CD14-positive monocyte (primary cell): Measurements from ENCODE around the gene PIP5K1C. TPM values are rescaled to one million over a fixed set of nuclear protein-coding genes. Genes with fewer than 3 reads are reported as not detected.
A peak's percentile ranks its signal among the peaks of the same experiment; 100 is the strongest.
"Not testable (repeated sequence)": the region's sequence is repeated elsewhere in the genome, so short reads cannot be mapped to it uniquely, and the experiment has no call there.

Experiments used
- DNase-seq, 3 donors: peaks; one replicate each; pipeline ENCODE4 v3.0.0-alpha.2; 2011 to 2022
- H2AFZ ChIP-seq: 2 replicates; pipeline ENCODE4 v1.6.0; 2012; ENCODE audit warnings: mild to moderate bottlenecking, low read depth, low read length, inconsistent platforms; ENCODE audit not compliant: insufficient read depth, poor library complexity, severe bottlenecking
- H3K27ac ChIP-seq, 2 donors: 1 replicate in 1 of 2; 2 replicates in 1 of 2; pipeline ENCODE4 v1.5.1; 2012 to 2013; ENCODE audit warnings: low read length in 2 of 2, control low read depth in 1 of 2, inconsistent platforms in 1 of 2, low read depth in 1 of 2, mild to moderate bottlenecking in 1 of 2
- H3K27me3 ChIP-seq, 2 donors: one replicate each; pipeline versions ENCODE4 v1.6.0 to v1.6.1; 2011 to 2013; ENCODE audit warnings: low read length in 2 of 2; ENCODE audit not compliant: control insufficient read depth in 2 of 2, insufficient read depth in 2 of 2
- H3K36me3 ChIP-seq, 2 donors: replicated peaks in 1 of 2; 1 replicate in 1 of 2; 2 replicates in 1 of 2; pipeline versions ENCODE4 v1.5.1 to v1.6.1; 2012 to 2013; ENCODE audit warnings: low read length in 2 of 2, control low read depth in 1 of 2, inconsistent platforms in 1 of 2, mild to moderate bottlenecking in 1 of 2; ENCODE audit not compliant: insufficient read depth in 2 of 2, control insufficient read depth in 1 of 2
- H3K4me1 ChIP-seq, 2 donors: 1 replicate in 1 of 2; 2 replicates in 1 of 2; pipeline versions ENCODE4 v1.5.1 to v1.6.1; 2012 to 2013; ENCODE audit warnings: low read length in 2 of 2, control low read depth in 1 of 2, inconsistent platforms in 1 of 2, mild to moderate bottlenecking in 1 of 2, moderate library complexity in 1 of 2; ENCODE audit not compliant: insufficient read depth in 2 of 2, control insufficient read depth in 1 of 2
- H3K4me2 ChIP-seq: replicated peaks from 2 replicates; pipeline ENCODE3; 2012; ENCODE audit warnings: low read length, moderate library complexity, mild to moderate bottlenecking; ENCODE audit not compliant: poor library complexity, severe bottlenecking; ENCODE audit errors: extremely low read depth
- H3K4me3 ChIP-seq, 3 experiments: fragments of 200-600 bp in 1 of 3; sonication (generic) in 1 of 3; replicated peaks in 1 of 3; 1 replicate in 2 of 3; 2 replicates in 1 of 3; pipeline ENCODE4 v1.5.1; 2011 to 2013; ENCODE audit warnings: low read length in 3 of 3, mild to moderate bottlenecking in 3 of 3, control low read depth in 2 of 3, low read depth in 2 of 3, inconsistent platforms in 1 of 3, moderate library complexity in 1 of 3
- H3K79me2 ChIP-seq: 2 replicates; pipeline ENCODE4 v1.6.0; 2012; ENCODE audit warnings: mild to moderate bottlenecking, control low read depth, inconsistent platforms, low read length, moderate library complexity; ENCODE audit not compliant: insufficient read depth
- H3K9ac ChIP-seq: 2 replicates; pipeline ENCODE4 v1.6.0; 2017; ENCODE audit warnings: low read length, mild to moderate bottlenecking; ENCODE audit not compliant: insufficient read depth, poor library complexity, severe bottlenecking
- H3K9me3 ChIP-seq, 2 donors: replicated peaks in 1 of 2; 1 replicate in 1 of 2; 2 replicates in 1 of 2; pipeline versions ENCODE4 v1.5.1 to v1.6.1; 2012 to 2013; ENCODE audit warnings: low read length in 2 of 2, control low read depth in 1 of 2; ENCODE audit not compliant: control insufficient read depth in 1 of 2, insufficient read depth in 1 of 2
- H4K20me1 ChIP-seq: 2 replicates; pipeline ENCODE4 v1.6.0; 2012; ENCODE audit warnings: mild to moderate bottlenecking, low read length, control low read depth, moderate library complexity; ENCODE audit not compliant: insufficient read depth
- H3K27ac Mint-ChIP-seq, 7 donors: one replicate each; pipeline ENCODE4 v1.8.0; 2020; ENCODE audit warnings: mild to moderate bottlenecking in 7 of 7, mixed read lengths in 7 of 7, moderate library complexity in 6 of 7, inconsistent platforms in 2 of 7
- H3K27me3 Mint-ChIP-seq, 3 donors: one replicate each; pipeline ENCODE4 v1.8.0; 2021 to 2022; ENCODE audit warnings: low read depth in 3 of 3, mild to moderate bottlenecking in 3 of 3, mixed read lengths in 3 of 3, moderate library complexity in 3 of 3, inconsistent platforms in 1 of 3
- H3K36me3 Mint-ChIP-seq, 2 donors: one replicate each; pipeline ENCODE4 v1.8.0; 2020; ENCODE audit warnings: mixed read lengths in 2 of 2, inconsistent platforms in 1 of 2, mild to moderate bottlenecking in 1 of 2
- H3K4me1 Mint-ChIP-seq: one replicate; pipeline ENCODE4 v1.8.0; 2020; ENCODE audit warnings: mild to moderate bottlenecking, mixed read lengths
- H3K4me3 Mint-ChIP-seq, 2 donors: one replicate each; pipeline ENCODE4 v1.8.0; 2020; ENCODE audit warnings: mild to moderate bottlenecking in 2 of 2, mixed read lengths in 2 of 2, moderate library complexity in 1 of 2
- H3K9me3 Mint-ChIP-seq, 7 donors: one replicate each; pipeline ENCODE4 v1.8.0; 2020 to 2022; ENCODE audit warnings: mixed read lengths in 7 of 7, mild to moderate bottlenecking in 6 of 7, moderate library complexity in 6 of 7, inconsistent platforms in 2 of 7
- CTCF ChIP-seq: fragments of 200-600 bp; IDR thresholded peaks from one replicate; pipeline ENCODE4 v1.8.0; 2022; ENCODE audit warnings: antibody characterized with exemption, mild to moderate bottlenecking
- WGBS: methylation state at CpG from one replicate; pipeline ENCODE4 v1.1.5; 2013; ENCODE audit warnings: missing lambda C conversion rate; ENCODE audit not compliant: insufficient coverage; 5-methylcytosine and 5-hydroxymethylcytosine counted together
- intact Hi-C, 2 donors: fragments of 100-400 bp; cut with micrococcal nuclease; formaldehyde crosslinking; loops; one replicate each; pipeline versions ENCODE4 v1.15.0 to v1.15.1; 2023
- polyA plus RNA-seq, 3 donors: library from polyadenylated mRNA; depleted of rRNA in 1 of 3; unstranded in 2 of 3; stranded (reverse) in 1 of 3; fragments of 300-500 nt in 2 of 3; fragments of >200 nt in 1 of 3; fragmentation: Illumina TruSeq in 2 of 3; gene quantifications; 1 replicate in 2 of 3; 2 replicates in 1 of 3; pipeline ENCODE4 v1.2.3, GENCODE V29; 2012 to 2021

The PIP5K1C gene
- polyA plus RNA-seq, 3 donors = 6.5 to 19.5 (median 10.1) TPM

GRCh38 chr19:3649888-3650287 is 50.4 kb downstream of the PIP5K1C start:
- Histone ChIP-seq H3K9ac (no peak overlapping the region), H3K9me3 (no peaks in the 10 kb centered on the region), H4K20me1 (peaks cover 6% of the 10 kb centered on the region), H3K36me3 (peaks cover 68 to 69% of the 10 kb centered on the region in 2 donors), H3K79me2 (no peaks in the 10 kb centered on the region), H3K27me3 (no peaks in the 10 kb centered on the region), H3K27ac (no peak overlapping the region), H2AFZ (no peak overlapping the region), H3K4me2 (no peak overlapping the region), H3K4me3 (no peak overlapping the region), H3K4me1 (no peaks in the 10 kb centered on the region)
- H3K27ac Mint-ChIP-seq = no peak overlapping the region
- H3K9me3 Mint-ChIP-seq = no peaks in the 10 kb centered on the region
- DNase-seq = no peak
- no peak for TF ChIP-seq CTCF
- H3K36me3 Mint-ChIP-seq = peaks cover 35 to 77% of the 10 kb centered on the region in 2 donors
- H3K27me3 Mint-ChIP-seq = peaks cover 0 to under 1% (median 0%) of the 10 kb centered on the region in 3 donors
- WGBS = 96% methylated on average over 14 of the region's 16 CpGs
- intact Hi-C loops = no loop called here
- H3K4me3 Mint-ChIP-seq = no peak overlapping the region
- no peaks in the 10 kb centered on the region for H3K4me1 Mint-ChIP-seq

DNA sequence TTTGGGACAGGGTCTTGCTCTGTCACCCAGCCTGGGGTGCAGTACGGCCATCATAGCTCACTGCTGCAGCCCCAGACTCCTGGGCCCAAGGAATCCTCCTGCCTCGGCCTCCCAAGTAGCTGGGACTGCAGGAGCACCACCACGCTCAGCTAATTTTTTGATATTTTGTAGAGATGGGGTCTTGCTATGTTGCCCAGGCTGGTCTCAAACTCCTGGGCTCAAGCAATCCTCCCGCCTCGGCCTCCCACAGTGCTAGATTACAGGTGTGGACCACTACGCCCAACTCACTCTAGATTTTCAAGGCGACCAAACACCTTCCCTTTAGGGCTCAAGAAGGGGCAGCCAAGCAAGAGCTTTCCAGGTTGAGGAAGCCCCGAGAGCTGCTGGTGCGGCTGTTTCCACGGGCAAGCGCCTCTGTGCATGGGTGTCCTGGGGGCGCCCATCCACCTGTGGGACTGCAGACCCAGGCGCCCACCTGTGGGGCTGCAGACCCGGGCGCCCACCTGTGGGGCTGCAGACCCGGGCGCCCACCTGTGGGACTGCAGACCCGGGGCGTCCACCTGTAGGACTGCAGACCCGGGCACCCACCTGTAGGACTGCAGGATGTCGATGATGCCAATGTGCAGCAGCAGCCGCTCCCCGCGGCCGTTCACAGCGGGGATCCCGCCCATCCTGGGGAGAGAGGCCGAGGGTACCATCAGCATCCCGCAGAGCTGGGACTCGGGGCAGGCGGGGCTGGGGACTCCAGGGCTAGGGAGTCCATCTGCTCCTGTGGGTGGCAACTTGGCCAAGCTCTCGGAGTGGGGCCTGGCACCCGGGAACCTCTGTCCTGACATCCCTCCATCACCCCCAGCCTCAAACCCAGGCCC is 52.0 kb downstream of the PIP5K1C start:
- H3K9me3 ChIP-seq = no peaks in the 10 kb centered on the region
- H3K27ac Mint-ChIP-seq = peak overlapping the region in 1 of 7 donors; percentile 35
- H3K4me3 ChIP-seq = no peak overlapping the region
- DNase-seq = no peak
- no peak overlapping the region for H3K4me2 ChIP-seq
- 94% methylated on average over 29 of the region's 33 CpGs for WGBS
- H3K79me2 ChIP-seq = no peaks in the 10 kb centered on the region
- H3K27me3 Mint-ChIP-seq = no peaks in the 10 kb centered on the region
- peaks cover 70 to 72% of the 10 kb centered on the region in 2 donors for H3K36me3 ChIP-seq
- H3K27ac ChIP-seq = no peak overlapping the region
- intact Hi-C loops = no loop called here
- H3K27me3 ChIP-seq = no peaks in the 10 kb centered on the region
- no peak for TF ChIP-seq CTCF
- no peaks in the 10 kb centered on the region for H3K4me1 Mint-ChIP-seq
- no peak overlapping the region for H2AFZ ChIP-seq
- peaks cover 0 to 2% (median 0%) of the 10 kb centered on the region in 7 donors for H3K9me3 Mint-ChIP-seq
- H3K9ac ChIP-seq = no peak overlapping the region
- peaks cover 3% of the 10 kb centered on the region for H4K20me1 ChIP-seq
- no peaks in the 10 kb centered on the region for H3K4me1 ChIP-seq
- H3K4me3 Mint-ChIP-seq = no peak overlapping the region
- H3K36me3 Mint-ChIP-seq = peaks cover 36 to 71% of the 10 kb centered on the region in 2 donors

DNA sequence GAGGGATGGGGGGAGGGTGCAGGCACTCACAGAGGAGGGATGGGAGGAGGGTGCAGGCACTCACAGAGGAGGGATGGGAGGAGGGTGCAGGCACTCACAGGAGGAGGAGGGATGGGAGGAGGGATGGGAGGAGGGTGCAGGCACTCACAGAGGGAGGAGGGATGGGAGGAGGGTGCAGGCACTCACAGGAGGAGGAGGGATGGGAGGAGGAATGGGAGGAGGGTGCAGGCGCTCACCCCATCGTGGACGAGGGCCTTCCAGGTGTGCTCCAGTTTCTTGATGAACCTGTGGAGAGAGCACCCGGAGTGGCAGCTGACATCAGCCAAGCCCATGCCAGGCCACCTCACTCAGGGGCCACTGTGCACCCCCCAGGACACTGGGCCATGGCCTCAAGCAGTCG is 53.2 kb downstream of the PIP5K1C start:
- H2AFZ ChIP-seq, H3K4me3 ChIP-seq, H3K79me2 ChIP-seq, DNase-seq, H3K27ac Mint-ChIP-seq, H3K4me1 Mint-ChIP-seq, H3K9me3 ChIP-seq, H3K4me2 ChIP-seq, H3K9me3 Mint-ChIP-seq, H3K27ac ChIP-seq, H3K27me3 Mint-ChIP-seq, H3K9ac ChIP-seq, intact Hi-C loops, H3K4me3 Mint-ChIP-seq, H3K4me1 ChIP-seq, H3K27me3 ChIP-seq, H4K20me1 ChIP-seq: not testable (repeated sequence)
- WGBS = 100% methylated on average over 2 of the region's 5 CpGs
- H3K36me3 Mint-ChIP-seq = peaks cover 40 to 73% of the 10 kb centered on the region in 2 donors
- peaks cover 69 to 72% of the 10 kb centered on the region in 2 donors for H3K36me3 ChIP-seq
